SHP77 (cell line): Measurements from ENCODE around the gene KLHL15.

Source experiments
- DNase-seq, 2 experiments: peaks; one replicate each; lab custom pipeline; 2025; lab: John Stamatoyannopoulos, UW

The KLHL15 gene

GRCh38 chrX:23952391-23952790 is 74.6 kb downstream of the KLHL15 start:
- DNase-seq, result no peak

- no peak for DNase-seq
Measured at GRCh38 chrX:23945206-23945605, 81.8 kb downstream of the KLHL15 start.

GRCh38 chrX:23944234-23944633 is 82.8 kb downstream of the KLHL15 start:
- no peak for DNase-seq

GRCh38 chrX:23939203-23939602 is 87.8 kb downstream of the KLHL15 start:
- DNase-seq, result no peak

- DNase-seq, result no peak
Measured at GRCh38 chrX:23938690-23939089, 88.3 kb downstream of the KLHL15 start.

GRCh38 chrX:23937100-23937499 is 89.9 kb downstream of the KLHL15 start:
- DNase-seq, result no peak

GRCh38 chrX:23936180-23936579 is 90.8 kb downstream of the KLHL15 start:
- DNase-seq, result no peak

GRCh38 chrX:23935106-23935505 is 91.9 kb downstream of the KLHL15 start:
- DNase-seq, result no peak
